ENCODE results near the gene PRMT9. TPM values are rescaled to one million over a fixed set of nuclear protein-coding genes. Genes with fewer than 3 reads are reported as not detected.

The PRMT9 gene
- total RNA-seq, 4 donors from 2014 or later = 7.3 to 14.1 (median 10.5) TPM

GRCh38 chr4:147635348-147635747 lies 48.6 kb downstream of the PRMT9 start:
- no peak for TF ChIP-seq CTCF (IDR thresholded peaks at IDR 0.05; ENCODE audit: low read depth)

- no peak for TF ChIP-seq CTCF (IDR thresholded peaks at IDR 0.05; ENCODE audit: low read depth)
Observed at GRCh38 chr4:147633643-147634042, 50.3 kb downstream of the PRMT9 start.

DNA sequence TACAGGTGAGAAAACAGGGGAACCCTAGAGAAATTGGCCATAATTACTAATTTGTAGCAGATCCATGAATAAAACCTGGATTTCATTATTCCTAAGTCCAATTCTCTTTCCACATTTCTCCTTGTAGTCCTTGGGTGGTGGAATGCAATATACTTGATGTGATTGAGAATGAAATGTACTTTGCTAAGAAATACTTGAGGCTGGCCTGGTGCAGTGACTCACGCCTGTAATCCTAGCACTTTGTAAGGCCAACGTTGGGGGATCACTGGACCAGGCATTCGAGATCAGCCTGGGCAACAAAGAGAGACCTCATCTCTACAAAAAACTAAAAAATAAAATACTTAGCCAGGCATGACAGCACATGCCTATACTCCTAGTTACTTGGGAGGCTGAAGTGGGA lies 50.9 kb downstream of the PRMT9 start:
- TF ChIP-seq CTCF (IDR thresholded peaks at IDR 0.05; ENCODE audit: low read depth) = no peak

- TF ChIP-seq CTCF (IDR thresholded peaks at IDR 0.05; ENCODE audit: low read depth) = no peak
Observed at GRCh38 chr4:147629783-147630730, 53.9 kb downstream of the PRMT9 start.

DNA sequence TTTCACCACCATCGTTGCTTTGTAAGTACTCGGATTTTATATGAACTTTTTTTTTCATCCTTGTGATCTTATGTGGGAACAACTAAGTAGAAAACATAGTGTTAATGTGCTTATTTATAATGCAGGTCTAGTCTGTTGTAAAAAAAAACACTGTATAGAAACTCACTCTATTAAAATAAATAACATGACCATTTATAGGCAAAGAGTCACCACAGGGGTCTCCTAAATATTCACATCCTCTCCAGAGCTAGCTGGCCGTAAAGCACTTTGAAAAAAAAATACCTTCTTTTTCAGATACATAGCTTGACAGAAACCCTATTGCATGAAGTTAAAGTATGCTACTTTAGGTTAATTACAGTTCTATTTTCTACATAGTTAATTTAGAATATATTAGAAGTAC lies 55.5 kb downstream of the PRMT9 start:
- no peak for TF ChIP-seq CTCF (IDR thresholded peaks at IDR 0.05; ENCODE audit: low read depth)

DNA sequence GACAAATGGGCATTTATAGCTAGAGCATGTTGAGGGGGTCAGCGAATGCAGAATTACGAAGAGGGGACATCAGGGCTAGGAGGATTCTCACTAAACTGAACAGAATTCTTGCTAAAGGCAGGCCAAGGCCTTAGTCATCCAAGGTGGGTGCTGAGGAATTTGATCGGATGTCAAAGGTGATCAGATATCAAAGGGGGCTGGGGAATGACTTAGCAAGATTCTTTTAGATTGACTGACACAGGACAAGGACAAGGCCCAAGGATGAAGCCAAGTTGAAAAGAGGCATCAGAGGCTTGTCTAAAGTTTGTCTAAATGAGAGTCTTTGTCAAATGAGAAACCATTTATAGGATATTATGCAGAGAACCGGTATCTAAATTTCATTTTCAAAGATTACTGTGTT lies 57.1 kb downstream of the PRMT9 start:
- no peak for TF ChIP-seq CTCF (IDR thresholded peaks at IDR 0.05; ENCODE audit: low read depth)

GRCh38 chr4:147625733-147626132 lies 58.2 kb downstream of the PRMT9 start:
- no peak for TF ChIP-seq CTCF (IDR thresholded peaks at IDR 0.05; ENCODE audit: low read depth)
